IMR-90 (cell line): ENCODE measurements around the gene CLDN34. TPM values are rescaled to one million over a fixed set of nuclear protein-coding genes. Genes with fewer than 3 reads are reported as not detected.

Experiments
- ATAC-seq: fragments of 200-7000 bp; cut with Tn5 transposase; 2 replicates; pipeline ENCODE4 v1.9.1; 2020; ENCODE audit warnings: low read depth, mild to moderate bottlenecking, moderate library complexity
- BruUV-seq: library from RNA; stranded (reverse); fragments of 400-500 nt; replicated peaks from 2 replicates; lab custom pipeline; 2021; lab: Mats Ljungman, UMichigan
- CTCF ChIA-PET: fragments of 300-600 bp; formaldehyde crosslinking; extraction: SDS; loops from one replicate; lab custom pipeline; 2021; ENCODE audit warnings: antibody characterized with exemption; lab: Yijun Ruan, JAX
- POLR2A ChIA-PET: fragments of 300-600 bp; sonication (Branson Sonifier 250); formaldehyde crosslinking; loops from one replicate; lab custom pipeline; 2022; ENCODE audit warnings: antibody characterized with exemption; ENCODE audit not compliant: unreplicated experiment; lab: Charles Lee
- DNase-seq: peaks from one replicate; pipeline ENCODE4 v3.0.0; 2013
- H2AFZ ChIP-seq: replicated peaks from 2 replicates; pipeline ENCODE3; 2013; ENCODE audit warnings: low read length, mild to moderate bottlenecking; ENCODE audit not compliant: poor library complexity
- H2AK5ac ChIP-seq: 2 replicates; pipeline ENCODE4 v1.6.1; 2013; ENCODE audit warnings: low read depth, low read length, inconsistent platforms
- H2AK9ac ChIP-seq: replicated peaks from 2 replicates; pipeline ENCODE3; 2013; ENCODE audit warnings: mild to moderate bottlenecking, low read depth, low read length, moderate library complexity; ENCODE audit not compliant: poor library complexity
- H2BK120ac ChIP-seq: 2 replicates; pipeline ENCODE4 v1.6.1; 2013; ENCODE audit warnings: low read depth, low read length, inconsistent platforms
- H2BK15ac ChIP-seq: 3 replicates; pipeline ENCODE4 v1.6.1; 2013; ENCODE audit warnings: low read depth, low read length, inconsistent platforms
- H2BK20ac ChIP-seq: 2 replicates; pipeline ENCODE4 v1.6.1; 2013; ENCODE audit warnings: low read depth, mild to moderate bottlenecking, inconsistent platforms, low read length, moderate library complexity
- H2BK5ac ChIP-seq: 2 replicates; pipeline ENCODE4 v1.6.1; 2013; ENCODE audit warnings: mild to moderate bottlenecking, low read depth, low read length, inconsistent platforms; ENCODE audit not compliant: poor library complexity, severe bottlenecking
- H3K14ac ChIP-seq: replicated peaks from 2 replicates; pipeline ENCODE4 v1.6.1; 2013; ENCODE audit warnings: low read depth, low read length, inconsistent platforms
- H3K18ac ChIP-seq: 2 replicates; pipeline ENCODE4 v1.6.1; 2013; ENCODE audit warnings: low read depth, low read length, control low read depth
- H3K23ac ChIP-seq: 2 replicates; pipeline ENCODE4 v1.6.1; 2013; ENCODE audit warnings: low read depth, low read length, inconsistent platforms
- H3K27ac ChIP-seq: 2 replicates; pipeline ENCODE4 v1.5.1; 2013; ENCODE audit warnings: mild to moderate bottlenecking, control low read depth, low read length; ENCODE audit not compliant: insufficient read depth
- H3K27me3 ChIP-seq: 2 replicates; pipeline ENCODE4 v1.6.1; 2013; ENCODE audit warnings: low read length; ENCODE audit not compliant: control insufficient read depth, insufficient read depth
- H3K36me3 ChIP-seq: 2 replicates; pipeline ENCODE4 v1.6.1; 2013; ENCODE audit warnings: low read length, mixed read lengths; ENCODE audit not compliant: control insufficient read depth, insufficient read depth
- H3K4ac ChIP-seq: 2 replicates; pipeline ENCODE4 v1.6.1; 2013; ENCODE audit warnings: low read depth, low read length, inconsistent platforms
- H3K4me1 ChIP-seq: 2 replicates; pipeline ENCODE4 v1.6.1; 2013; ENCODE audit warnings: low read length, mixed read lengths; ENCODE audit not compliant: control insufficient read depth, insufficient read depth
- H3K4me2 ChIP-seq: 2 replicates; pipeline ENCODE4 v1.6.1; 2013; ENCODE audit warnings: low read depth, mild to moderate bottlenecking, control low read depth, low read length, moderate library complexity
- H3K4me3 ChIP-seq: 2 replicates; pipeline ENCODE4 v1.5.1; 2013; ENCODE audit warnings: low read depth, mild to moderate bottlenecking, control low read depth, low read length, moderate library complexity; ENCODE audit not compliant: insufficient read depth
- H3K56ac ChIP-seq: 2 replicates; pipeline ENCODE4 v1.6.1; 2013; ENCODE audit warnings: low read length, inconsistent platforms; ENCODE audit not compliant: insufficient read depth; ENCODE audit errors: extremely low read depth
- H3K79me1 ChIP-seq, 2 experiments: 2 replicates each; pipeline ENCODE4 v1.6.1; 2013; ENCODE audit warnings: low read length in 2 of 2, inconsistent platforms in 1 of 2, low read depth in 1 of 2
- H3K9ac ChIP-seq: 2 replicates; pipeline ENCODE4 v1.6.1; 2013; ENCODE audit warnings: low read depth, low read length, control low read depth
- H3K9me1 ChIP-seq: 2 replicates; pipeline ENCODE4 v1.6.1; 2013; ENCODE audit warnings: low read length, inconsistent platforms; ENCODE audit not compliant: insufficient read depth
- H3K9me3 ChIP-seq: 2 replicates; pipeline ENCODE4 v1.6.1; 2013; ENCODE audit warnings: low read length; ENCODE audit not compliant: control insufficient read depth, insufficient read depth
- H4K20me1 ChIP-seq: 2 replicates; pipeline ENCODE4 v1.6.1; 2013; ENCODE audit warnings: low read length, inconsistent platforms; ENCODE audit not compliant: insufficient read depth
- H4K5ac ChIP-seq: 2 replicates; pipeline ENCODE4 v1.6.1; 2013; ENCODE audit warnings: mild to moderate bottlenecking, low read depth, low read length, control low read depth
- H4K8ac ChIP-seq, 2 experiments: 2 replicates each; pipeline ENCODE4 v1.6.1; 2013; ENCODE audit warnings: low read depth in 2 of 2, low read length in 2 of 2, control low read depth in 1 of 2, inconsistent platforms in 1 of 2
- H4K91ac ChIP-seq: 2 replicates; pipeline ENCODE4 v1.6.1; 2013; ENCODE audit warnings: low read depth, low read length, inconsistent platforms; ENCODE audit not compliant: insufficient read depth
- BHLHE40 ChIP-seq: fragments of 150-350 bp; IDR thresholded peaks from 2 replicates; pipeline ENCODE4 v1.6.1; 2016; ENCODE audit warnings: mild to moderate bottlenecking, low read depth, low read length
- CEBPB ChIP-seq: IDR thresholded peaks from 2 replicates; pipeline ENCODE4 v1.6.1; 2012; ENCODE audit warnings: low read depth, low read length, improper control_type of control experiment
- CHD1 ChIP-seq: IDR thresholded peaks from 2 replicates; pipeline ENCODE4 v1.6.1; 2012; ENCODE audit warnings: low read depth, low read length, improper control_type of control experiment
- CTCF ChIP-seq: conservative IDR thresholded peaks from 2 replicates; pipeline ENCODE4 v1.5.1; 2012; ENCODE audit warnings: mild to moderate bottlenecking, low read depth, low read length, improper control_type of control experiment
- FOS ChIP-seq: fragments of 150-350 bp; IDR thresholded peaks from 2 replicates; pipeline ENCODE4 v1.6.1; 2016; ENCODE audit warnings: low read depth, low read length
- MAFK ChIP-seq: IDR thresholded peaks from 2 replicates; pipeline ENCODE4 v1.6.1; 2012; ENCODE audit warnings: low read depth, low read length, improper control_type of control experiment
- MAZ ChIP-seq: IDR thresholded peaks from 2 replicates; pipeline ENCODE4 v1.6.1; 2012; ENCODE audit warnings: low read depth, mild to moderate bottlenecking, low read length, improper control_type of control experiment, moderate library complexity, borderline replicate concordance
- MXI1 ChIP-seq: IDR thresholded peaks from 2 replicates; pipeline ENCODE4 v1.6.1; 2012; ENCODE audit warnings: low read depth, mild to moderate bottlenecking, low read length, moderate library complexity, borderline replicate concordance
- NFE2L2 ChIP-seq: fragments of 150-350 bp; IDR thresholded peaks from 2 replicates; pipeline ENCODE4 v1.6.1; 2016; ENCODE audit warnings: low read depth, mild to moderate bottlenecking, low read length
- POLR2A ChIP-seq: IDR thresholded peaks from 2 replicates; pipeline ENCODE4 v1.6.1; 2012; ENCODE audit warnings: mild to moderate bottlenecking, low read depth, low read length
- RAD21 ChIP-seq: IDR thresholded peaks from 2 replicates; pipeline ENCODE4 v1.6.1; 2012; ENCODE audit warnings: low read length, improper control_type of control experiment
- RCOR1 ChIP-seq: IDR thresholded peaks from 2 replicates; pipeline ENCODE4 v1.6.1; 2012; ENCODE audit warnings: mild to moderate bottlenecking, low read length, improper control_type of control experiment; ENCODE audit not compliant: insufficient replicate concordance
- RFX5 ChIP-seq: IDR thresholded peaks from 2 replicates; pipeline ENCODE4 v1.8.0; 2012; ENCODE audit warnings: low read depth, mild to moderate bottlenecking, low read length, moderate library complexity
- SMC3 ChIP-seq: fragments of 150-350 bp; IDR thresholded peaks from 2 replicates; pipeline ENCODE4 v1.6.1; 2016; ENCODE audit warnings: low read depth, mild to moderate bottlenecking, antibody characterized with exemption, low read length, moderate library complexity
- WGBS, 2 experiments: methylation state at CpG; one replicate each; pipeline versions ENCODE4 v1.1.5 to v1.1.7; 2013; ENCODE audit warnings: missing lambda C conversion rate in 2 of 2; ENCODE audit not compliant: insufficient read length in 1 of 2; ENCODE audit errors: extremely low coverage in 2 of 2; 5-methylcytosine and 5-hydroxymethylcytosine counted together
- dilution Hi-C: fragments of 300-500 bp; cut with HindIII; formaldehyde crosslinking; loops from one replicate; pipeline ENCODE4 v1.14.3; 2018; ENCODE audit warnings: low sequenced_read_pairs; ENCODE audit not compliant: unreplicated experiment
- in situ Hi-C: fragments of 300-500 bp; cut with MboI; formaldehyde crosslinking; loops from 3 replicates; pipeline ENCODE4 v1.14.3; 2019; ENCODE audit warnings: low sequenced_read_pairs, inconsistent platforms, mixed read lengths
- intact Hi-C: fragments of 100-400 bp; cut with micrococcal nuclease; formaldehyde crosslinking; loops from 2 replicates; pipeline ENCODE4 v1.10.0; 2022
- polyA plus RNA-seq, 3 experiments: library from polyadenylated mRNA; depleted of rRNA; stranded (reverse); fragments of >200 nt; gene quantifications; 2 replicates each; pipeline ENCODE4 v1.2.3, GENCODE V29; 2012; ENCODE audit warnings: low replicate concordance in 1 of 3
- total RNA-seq: library from RNA; depleted of rRNA; stranded (reverse); fragments of >200 nt; gene quantifications from 2 replicates; pipeline ENCODE4 v1.2.3, GENCODE V29; 2012
- TF ChIP-seq, protein P1 (sequence below): fragments of 150-350 bp; IDR thresholded peaks from 2 replicates; pipeline ENCODE4 v1.6.1; 2016; ENCODE audit warnings: low read depth, mild to moderate bottlenecking, low read length, moderate library complexity, borderline replicate concordance
- TF ChIP-seq, protein P2 (sequence below): fragments of 150-350 bp; IDR thresholded peaks from 2 replicates; pipeline ENCODE4 v1.6.1; 2017; ENCODE audit warnings: mild to moderate bottlenecking, antibody characterized with exemption, low read length, low read depth

The CLDN34 gene
- total and polyA plus RNA-seq, 2 of the 4 experiments (the other 2 are of a cell fraction), result 0.14 TPM; not detected in 1

- Histone ChIP-seq H3K36me3 (no peaks in the 10 kb centered on the region), H3K79me1 (peaks cover 16 to 18% of the 10 kb centered on the region in 2 experiments), H2AK9ac (no peak overlapping the region), H2BK5ac (no peak overlapping the region), H3K9ac (no peak overlapping the region), H2BK15ac (no peak overlapping the region), H2AFZ (no peak overlapping the region), H3K4me3 (no peak overlapping the region), H3K9me3 (no peaks in the 10 kb centered on the region), H2BK120ac (no peak overlapping the region), H3K56ac (no peak overlapping the region), H3K4me2 (no peak overlapping the region), H3K4ac (no peak overlapping the region), H4K5ac (no peak overlapping the region), H2AK5ac (no peak overlapping the region), H3K23ac (no peak overlapping the region), H3K14ac (no peak overlapping the region), H4K8ac (no peak overlapping the region), H4K91ac (no peak overlapping the region), H3K4me1 (peaks cover 1% of the 10 kb centered on the region), H3K27me3 (no peaks in the 10 kb centered on the region), H3K18ac (no peak overlapping the region), H3K27ac (no peak overlapping the region), H2BK20ac (no peak overlapping the region), H4K20me1 (no peaks in the 10 kb centered on the region), H3K9me1 (no peaks in the 10 kb centered on the region)
- no peak for TF ChIP-seq CTCF
- TF ChIP-seq CEBPB, result no peak
- no peak for TF ChIP-seq POLR2A
- no peak for TF ChIP-seq CHD1
- TF ChIP-seq, protein P1, sequence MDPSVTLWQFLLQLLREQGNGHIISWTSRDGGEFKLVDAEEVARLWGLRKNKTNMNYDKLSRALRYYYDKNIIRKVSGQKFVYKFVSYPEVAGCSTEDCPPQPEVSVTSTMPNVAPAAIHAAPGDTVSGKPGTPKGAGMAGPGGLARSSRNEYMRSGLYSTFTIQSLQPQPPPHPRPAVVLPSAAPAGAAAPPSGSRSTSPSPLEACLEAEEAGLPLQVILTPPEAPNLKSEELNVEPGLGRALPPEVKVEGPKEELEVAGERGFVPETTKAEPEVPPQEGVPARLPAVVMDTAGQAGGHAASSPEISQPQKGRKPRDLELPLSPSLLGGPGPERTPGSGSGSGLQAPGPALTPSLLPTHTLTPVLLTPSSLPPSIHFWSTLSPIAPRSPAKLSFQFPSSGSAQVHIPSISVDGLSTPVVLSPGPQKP, result no peak
- TF ChIP-seq NFE2L2, result no peak
- TF ChIP-seq SMC3, result no peak
- no peak for TF ChIP-seq RFX5
- TF ChIP-seq BHLHE40, result no peak
- TF ChIP-seq, protein P2, sequence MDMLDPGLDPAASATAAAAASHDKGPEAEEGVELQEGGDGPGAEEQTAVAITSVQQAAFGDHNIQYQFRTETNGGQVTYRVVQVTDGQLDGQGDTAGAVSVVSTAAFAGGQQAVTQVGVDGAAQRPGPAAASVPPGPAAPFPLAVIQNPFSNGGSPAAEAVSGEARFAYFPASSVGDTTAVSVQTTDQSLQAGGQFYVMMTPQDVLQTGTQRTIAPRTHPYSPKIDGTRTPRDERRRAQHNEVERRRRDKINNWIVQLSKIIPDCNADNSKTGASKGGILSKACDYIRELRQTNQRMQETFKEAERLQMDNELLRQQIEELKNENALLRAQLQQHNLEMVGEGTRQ, result no peak
- TF ChIP-seq MAFK, result no peak
- TF ChIP-seq RCOR1, result no peak
- TF ChIP-seq MAZ, result no peak
- no peak for TF ChIP-seq RAD21
- TF ChIP-seq MXI1, result no peak
- TF ChIP-seq FOS, result no peak
- intact Hi-C loops (no loop called here), dilution Hi-C loops (no loop called here), in situ Hi-C loops (no loop called here)
- WGBS, 2 experiments, result no CpG with 5 or more reads among the region's 5 CpGs
- no TSS peak for BruUV-seq
- ATAC-seq, result no peak
- DNase-seq, result no peak
- POLR2A ChIA-PET, result no interaction called here
- CTCF ChIA-PET, result interaction anchor here (1.0 kb wide), 1 partner anchor 10 kb away, joined by 3 read pairs; no protein-coding TSS in a partner anchor
These were observed 49.3 kb upstream of the CLDN34 start for GRCh38 chrX:9917861-9918260.
